Stimulated activated naive CD4-positive, alpha-beta T cell (primary cell): Measurements from ENCODE around the gene ZDHHC11B.
A peak's percentile ranks its signal among the peaks of the same experiment; 100 is the strongest.
"Not testable (repeated sequence)": the region's sequence is repeated elsewhere in the genome, so short reads cannot be mapped to it uniquely, and the experiment has no call there.

Experiments
- DNase-seq, 6 experiments: peaks; one replicate each; lab custom pipeline; 2025; lab: John Stamatoyannopoulos, UW

The ZDHHC11B gene

GRCh38 chr5:783881-784427, 575 bp downstream of the ZDHHC11B start:
- peak in 5 of 6 experiments; percentile 21 to 54 (median 35) for DNase-seq

GRCh38 chr5:783049-783802, 1.3 kb downstream of the ZDHHC11B start:
- not testable (repeated sequence) for DNase-seq

- not testable (repeated sequence) for DNase-seq
Observed at GRCh38 chr5:782356-782755, 2.2 kb downstream of the ZDHHC11B start.

GRCh38 chr5:780571-780970, 4.0 kb downstream of the ZDHHC11B start:
- not testable (repeated sequence) for DNase-seq

GRCh38 chr5:778967-779366, 5.6 kb downstream of the ZDHHC11B start:
- not testable (repeated sequence) for DNase-seq

GRCh38 chr5:778421-778820, 6.1 kb downstream of the ZDHHC11B start:
- DNase-seq, result not testable (repeated sequence)

GRCh38 chr5:777756-778161, 6.8 kb downstream of the ZDHHC11B start:
- no peak for DNase-seq

- DNase-seq, result no peak
Observed at GRCh38 chr5:776862-777711, 7.4 kb downstream of the ZDHHC11B start.

GRCh38 chr5:775961-776861, 8.3 kb downstream of the ZDHHC11B start:
- no peak for DNase-seq

- DNase-seq, result not testable (repeated sequence)
Observed at GRCh38 chr5:775595-775960, 9.0 kb downstream of the ZDHHC11B start.

- DNase-seq, result not testable (repeated sequence)
Observed at GRCh38 chr5:774854-775505, 9.5 kb downstream of the ZDHHC11B start.

- DNase-seq, result not testable (repeated sequence)
Observed at GRCh38 chr5:774304-774703, 10.2 kb downstream of the ZDHHC11B start.

GRCh38 chr5:773517-774264, 10.8 kb downstream of the ZDHHC11B start:
- DNase-seq, result no peak

GRCh38 chr5:772931-773330, 11.6 kb downstream of the ZDHHC11B start:
- DNase-seq, result not testable (repeated sequence)

GRCh38 chr5:772547-772890, 12.0 kb downstream of the ZDHHC11B start:
- DNase-seq, result not testable (repeated sequence)

GRCh38 chr5:771841-772546, 12.5 kb downstream of the ZDHHC11B start:
- not testable (repeated sequence) for DNase-seq

- not testable (repeated sequence) for DNase-seq
Observed at GRCh38 chr5:771087-771781, 13.3 kb downstream of the ZDHHC11B start.

GRCh38 chr5:770585-770984, 13.9 kb downstream of the ZDHHC11B start:
- DNase-seq, result not testable (repeated sequence)

GRCh38 chr5:769485-770145, 14.9 kb downstream of the ZDHHC11B start:
- not testable (repeated sequence) for DNase-seq
